Left lung (tissue), 10 donors: Measurements from ENCODE around the gene PPFIA1. TPM values are rescaled to one million over a fixed set of nuclear protein-coding genes. Genes with fewer than 3 reads are reported as not detected.

Source experiments
- ATAC-seq: fragments of 200-7000 bp; cut with Tn5 transposase; one replicate; pipeline ENCODE4 v1.9.1; 2020; ENCODE audit warnings: moderate library complexity
- DNase-seq, 4 donors: peaks; one replicate each; pipeline ENCODE4 v3.0.0-alpha.2; 2013 to 2020
- H3K27ac ChIP-seq, 2 donors: fragments of 200-600 bp; sonication (generic) in 1 of 2; one replicate each; pipeline versions ENCODE4 v1.5.0 to v1.8.0; 2020 to 2021
- H3K27me3 ChIP-seq, 2 donors: fragments of 200-600 bp; sonication (generic) in 1 of 2; one replicate each; pipeline versions ENCODE4 v1.5.0 to v1.8.0; 2020 to 2021
- H3K36me3 ChIP-seq, 2 donors: fragments of 200-600 bp; sonication (generic) in 1 of 2; one replicate each; pipeline versions ENCODE4 v1.5.0 to v1.8.0; 2020 to 2021
- H3K4me1 ChIP-seq, 2 donors: fragments of 200-600 bp; one replicate each; pipeline ENCODE4 v1.8.0; 2021
- H3K4me3 ChIP-seq, 2 donors: fragments of 200-600 bp; sonication (generic) in 1 of 2; one replicate each; pipeline versions ENCODE4 v1.5.0 to v1.8.0; 2020 to 2021; ENCODE audit warnings: mild to moderate bottlenecking in 1 of 2
- H3K9me3 ChIP-seq, 2 donors: fragments of 200-600 bp; sonication (generic) in 1 of 2; one replicate each; pipeline versions ENCODE4 v1.5.0 to v1.8.0; 2020 to 2021
- intact Hi-C, 2 donors: fragments of 100-400 bp; cut with DNase I; formaldehyde crosslinking; loops; one replicate each; pipeline versions ENCODE4 v1.11.2 to v1.14.2; 2022
- polyA plus RNA-seq, 6 donors: library from polyadenylated mRNA; unstranded; fragments of 120-200 nt; gene quantifications; one replicate each; pipeline ENCODE4 v1.2.1, GENCODE V29; 2013; ENCODE audit not compliant: insufficient read length in 6 of 6
- total RNA-seq, 2 donors: library from RNA; stranded (reverse); fragmentation: NEBNext Ultra II Directional; extraction: Animal tissue kit (Norgen Biotek cat#: 25700); gene quantifications; one replicate each; pipeline ENCODE4 v1.2.1, GENCODE V29; 2021
- TF ChIP-seq, protein P1 (sequence below), 2 donors: fragments of 200-600 bp; sonication (generic) in 1 of 2; IDR thresholded peaks; one replicate each; pipeline versions ENCODE4 v1.5.0 to v1.8.0; 2021; ENCODE audit warnings: antibody characterized with exemption in 2 of 2
- donor health status: DM: no; HTN: yes; CAD: no.
- donor health status: DM: no; HTN: no; CAD: no.

The PPFIA1 gene
- total and polyA plus RNA-seq, 8 donors, result 45.9 to 66.0 (median 51.3) TPM

DNA sequence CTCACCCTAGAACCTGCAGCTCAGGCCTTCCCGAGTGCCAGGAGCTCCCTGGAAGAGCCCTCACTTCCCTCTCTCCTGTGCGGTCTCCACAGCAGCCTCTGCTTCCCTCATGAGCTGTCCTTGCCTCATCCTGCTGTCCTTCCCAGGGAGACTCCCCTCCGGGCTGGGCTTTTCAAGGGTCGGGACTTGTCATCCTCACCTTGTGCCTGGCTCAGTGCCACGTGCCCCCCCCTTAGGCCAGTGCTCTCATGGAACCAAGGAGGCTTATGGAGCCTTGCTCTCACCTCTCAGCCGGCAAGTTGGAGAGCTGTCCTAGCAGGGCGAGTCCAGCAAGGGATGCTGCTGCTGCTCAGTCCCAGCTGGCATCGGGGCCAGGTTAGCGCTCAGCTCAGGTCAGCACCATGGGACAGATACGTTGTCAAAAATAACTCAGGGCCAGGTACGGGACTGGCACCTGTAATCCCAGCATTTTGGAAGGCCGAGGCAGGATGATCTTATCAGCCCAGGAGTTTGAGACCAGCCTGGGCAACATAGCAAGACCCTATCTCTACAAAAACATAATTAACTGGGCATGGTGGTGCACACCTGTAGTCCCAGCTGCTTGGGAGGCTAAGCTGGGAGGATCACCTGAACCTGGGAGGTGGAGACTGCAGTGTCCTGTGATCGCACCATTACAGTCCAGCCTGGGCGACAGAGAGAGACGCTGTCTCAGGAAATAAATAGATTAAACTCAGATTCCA lies 141.4 kb downstream of the PPFIA1 start:
- Histone ChIP-seq H3K36me3 (peaks cover 0 to 99% of the 10 kb centered on the region in 2 donors), H3K27me3 (peaks cover 0 to 97% of the 10 kb centered on the region in 2 donors)
- ATAC-seq, result no peak

DNA sequence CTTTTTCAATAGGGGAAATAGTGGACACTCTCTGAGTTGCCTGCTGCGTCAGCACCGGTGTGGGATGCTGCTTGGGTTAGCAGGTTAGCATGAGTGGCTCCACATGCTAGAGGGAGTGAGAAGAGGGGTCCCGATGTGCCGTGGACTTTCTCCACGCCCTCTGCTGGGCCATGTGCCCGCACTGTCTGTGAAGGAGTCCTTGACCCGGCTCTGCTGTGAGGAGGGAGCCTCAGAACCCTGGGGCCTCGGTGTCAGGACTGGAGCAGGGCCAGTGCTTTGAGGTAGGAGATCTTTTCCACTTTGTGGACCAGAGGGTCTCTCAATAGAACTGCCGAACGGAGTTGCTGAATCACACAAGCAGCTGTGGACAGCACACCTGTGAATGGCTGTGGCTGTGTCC lies 142.7 kb downstream of the PPFIA1 start:
- intact Hi-C loops, result no loop called here
- DNase-seq (no peak), ATAC-seq (no peak)
- Histone ChIP-seq H3K9me3 (no peaks in the 10 kb centered on the region), H3K27me3 (peaks cover 0 to 95% of the 10 kb centered on the region in 2 donors), H3K4me1 (peaks cover 0 to 8% of the 10 kb centered on the region in 2 donors), H3K27ac (no peak overlapping the region), H3K36me3 (peaks cover 0 to 100% of the 10 kb centered on the region in 2 donors), H3K4me3 (no peak overlapping the region)
- TF ChIP-seq, protein P1, sequence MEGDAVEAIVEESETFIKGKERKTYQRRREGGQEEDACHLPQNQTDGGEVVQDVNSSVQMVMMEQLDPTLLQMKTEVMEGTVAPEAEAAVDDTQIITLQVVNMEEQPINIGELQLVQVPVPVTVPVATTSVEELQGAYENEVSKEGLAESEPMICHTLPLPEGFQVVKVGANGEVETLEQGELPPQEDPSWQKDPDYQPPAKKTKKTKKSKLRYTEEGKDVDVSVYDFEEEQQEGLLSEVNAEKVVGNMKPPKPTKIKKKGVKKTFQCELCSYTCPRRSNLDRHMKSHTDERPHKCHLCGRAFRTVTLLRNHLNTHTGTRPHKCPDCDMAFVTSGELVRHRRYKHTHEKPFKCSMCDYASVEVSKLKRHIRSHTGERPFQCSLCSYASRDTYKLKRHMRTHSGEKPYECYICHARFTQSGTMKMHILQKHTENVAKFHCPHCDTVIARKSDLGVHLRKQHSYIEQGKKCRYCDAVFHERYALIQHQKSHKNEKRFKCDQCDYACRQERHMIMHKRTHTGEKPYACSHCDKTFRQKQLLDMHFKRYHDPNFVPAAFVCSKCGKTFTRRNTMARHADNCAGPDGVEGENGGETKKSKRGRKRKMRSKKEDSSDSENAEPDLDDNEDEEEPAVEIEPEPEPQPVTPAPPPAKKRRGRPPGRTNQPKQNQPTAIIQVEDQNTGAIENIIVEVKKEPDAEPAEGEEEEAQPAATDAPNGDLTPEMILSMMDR (IDR thresholded peaks at IDR 0.05), result no peak

More for the DNA sequence above, 141.4 kb downstream of the PPFIA1 start:
- H3K9me3 ChIP-seq, result no peaks in the 10 kb centered on the region
- H3K27ac ChIP-seq, result no peak overlapping the region
- TF ChIP-seq, protein P1 (IDR thresholded peaks at IDR 0.05), result no peak
- intact Hi-C loops, result no loop called here
- DNase-seq, result no peak
- peaks cover 0 to 8% of the 10 kb centered on the region in 2 donors for H3K4me1 ChIP-seq
- H3K4me3 ChIP-seq, result no peak overlapping the region

DNA sequence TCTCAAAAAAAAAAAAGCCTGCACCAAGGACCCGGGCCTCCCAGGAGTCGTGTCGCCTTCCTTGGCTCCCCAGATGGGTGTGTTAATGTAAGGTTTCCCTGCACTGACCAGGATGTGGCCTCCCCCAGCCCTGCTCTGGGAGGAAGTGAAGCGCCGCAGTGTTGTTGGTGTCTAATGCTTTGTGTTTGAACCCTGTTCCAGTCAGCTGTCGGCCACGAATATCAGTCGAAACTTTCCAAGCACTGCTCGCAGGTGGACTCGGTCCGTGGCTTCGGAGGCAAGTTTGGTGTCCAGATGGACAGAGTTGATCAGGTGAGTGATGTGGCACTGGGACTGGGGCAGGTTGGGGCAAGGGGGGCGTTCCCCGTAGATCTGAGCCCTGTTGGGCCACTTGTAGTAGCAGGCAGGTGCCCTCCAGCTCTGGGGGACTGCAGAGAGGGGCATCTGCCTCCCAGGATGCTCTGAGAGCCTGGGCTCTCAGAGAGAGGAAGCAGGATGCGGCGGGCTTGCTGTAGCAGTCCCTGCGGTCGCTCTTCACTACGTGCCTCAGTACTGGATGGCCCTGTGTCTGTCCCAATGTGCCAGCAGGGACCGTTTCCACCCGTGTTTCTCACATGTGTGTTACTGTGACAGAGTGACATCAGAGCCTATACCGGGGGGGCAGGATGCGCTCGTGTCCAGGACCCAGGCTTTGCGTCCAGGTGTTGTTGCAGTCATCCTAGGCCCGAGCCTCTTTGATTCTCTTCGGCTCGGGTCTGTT lies 144.0 kb downstream of the PPFIA1 start:
- no peak for ATAC-seq
- Histone ChIP-seq H3K27me3 (peaks cover 0 to 94% of the 10 kb centered on the region in 2 donors), H3K36me3 (peaks cover 0 to 100% of the 10 kb centered on the region in 2 donors), H3K9me3 (no peaks in the 10 kb centered on the region), H3K4me3 (no peak overlapping the region), H3K4me1 (peaks cover 0 to 8% of the 10 kb centered on the region in 2 donors), H3K27ac (no peak overlapping the region)
- intact Hi-C loops, result no loop called here
- TF ChIP-seq, protein P1 (IDR thresholded peaks at IDR 0.05), result no peak
- no peak for DNase-seq

DNA sequence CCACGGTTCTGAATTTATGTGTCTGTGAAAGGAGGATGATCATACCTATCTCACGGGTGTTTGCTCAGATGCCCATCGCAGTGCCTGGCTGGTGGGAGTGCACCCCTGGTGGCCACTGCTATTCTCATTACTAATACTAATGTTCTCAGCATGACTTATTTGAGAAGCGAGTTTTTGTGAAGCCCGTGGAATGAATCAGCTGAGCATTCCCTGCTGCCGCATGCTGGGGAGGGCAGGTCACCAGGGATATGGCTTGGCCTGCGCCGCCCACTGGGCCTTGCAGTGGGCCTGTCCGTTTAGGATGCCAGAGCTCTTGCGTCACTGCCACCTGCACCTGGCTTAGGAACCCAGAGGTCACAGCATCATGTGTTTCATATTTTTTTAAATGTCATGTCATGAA lies 144.7 kb downstream of the PPFIA1 start:
- peaks cover 0 to 94% of the 10 kb centered on the region in 2 donors for H3K27me3 ChIP-seq
- no peaks in the 10 kb centered on the region for H3K9me3 ChIP-seq
- no peak overlapping the region for H3K27ac ChIP-seq
- DNase-seq (peak in 1 of 4 donors; percentile 58), ATAC-seq (no peak)
- H3K4me3 ChIP-seq, result no peak overlapping the region
- peaks cover 0 to 100% of the 10 kb centered on the region in 2 donors for H3K36me3 ChIP-seq
- peaks cover 0 to 8% of the 10 kb centered on the region in 2 donors for H3K4me1 ChIP-seq
- TF ChIP-seq, protein P1 (IDR thresholded peaks at IDR 0.05), result no peak
- intact Hi-C loops, result no loop called here
